Ishikawa (cell line): Measurements from ENCODE around the gene SYNPR.

Experiments used
- EP300 ChIP-seq: IDR thresholded peaks from 2 replicates; pipeline ENCODE4 v1.6.1; 2012; ENCODE audit warnings: borderline replicate concordance
- RAD21 ChIP-seq: IDR thresholded peaks from 2 replicates; pipeline ENCODE4 v1.6.1; 2012; ENCODE audit warnings: low read depth
- TAF1 ChIP-seq: IDR thresholded peaks from 2 replicates; pipeline ENCODE4 v1.6.1; 2012; ENCODE audit warnings: low read depth, mild to moderate bottlenecking
- TF ChIP-seq, protein P1 (sequence below): IDR thresholded peaks from 2 replicates; pipeline ENCODE4 v1.6.1; 2012

DNA sequence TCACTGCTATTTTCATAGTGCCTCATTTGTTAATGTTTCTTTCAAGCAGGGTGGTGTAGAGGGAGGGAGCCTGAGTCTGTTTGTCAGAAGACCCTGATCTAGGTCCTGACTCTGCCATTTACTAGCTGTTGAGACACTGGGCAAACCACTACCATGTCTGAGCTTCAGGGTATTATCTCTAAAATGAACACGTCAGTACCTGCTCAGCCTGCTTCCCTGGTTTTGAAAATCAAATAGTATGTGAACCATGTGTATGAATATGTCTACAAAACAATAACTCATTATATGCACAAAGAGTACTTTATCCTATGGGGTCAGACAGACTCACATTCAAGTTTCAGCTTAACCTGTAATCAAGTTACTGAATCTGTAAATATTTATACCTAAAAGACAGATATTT is 25.1 kb downstream of the SYNPR start:
- no peak for TF ChIP-seq RAD21
- TF ChIP-seq EP300: no peak
- TF ChIP-seq, protein P1, sequence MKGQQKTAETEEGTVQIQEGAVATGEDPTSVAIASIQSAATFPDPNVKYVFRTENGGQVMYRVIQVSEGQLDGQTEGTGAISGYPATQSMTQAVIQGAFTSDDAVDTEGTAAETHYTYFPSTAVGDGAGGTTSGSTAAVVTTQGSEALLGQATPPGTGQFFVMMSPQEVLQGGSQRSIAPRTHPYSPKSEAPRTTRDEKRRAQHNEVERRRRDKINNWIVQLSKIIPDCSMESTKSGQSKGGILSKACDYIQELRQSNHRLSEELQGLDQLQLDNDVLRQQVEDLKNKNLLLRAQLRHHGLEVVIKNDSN: no peak
- no peak for TF ChIP-seq TAF1
